GM12891 (cell line): ENCODE measurements around the gene ANKZF1.

Experiments used
- POLR2A ChIP-seq: IDR thresholded peaks from 2 replicates; pipeline ENCODE4 v1.6.1; 2011; ENCODE audit warnings: low read depth, low read length, control low read depth
- POLR2AphosphoS5 ChIP-seq: IDR thresholded peaks from 2 replicates; pipeline ENCODE4 v1.6.1; 2011; ENCODE audit warnings: low read depth, low read length, control low read depth
- POU2F2 ChIP-seq: IDR thresholded peaks from 2 replicates; pipeline ENCODE4 v1.6.1; 2011; ENCODE audit warnings: low read depth, mild to moderate bottlenecking, control low read depth, low read length, moderate library complexity
- SPI1 ChIP-seq: IDR thresholded peaks from 2 replicates; pipeline ENCODE4 v1.6.1; 2011; ENCODE audit warnings: low read depth, low read length, control low read depth
- TAF1 ChIP-seq: IDR thresholded peaks from 2 replicates; pipeline ENCODE4 v1.6.1; 2011; ENCODE audit warnings: low read depth, low read length, control low read depth

GRCh38 chr2:219285894-219286425 is 56.4 kb downstream of the ANKZF1 start:
- TF ChIP-seq POLR2A (no peak), TAF1 (no peak), SPI1 (no peak), POLR2AphosphoS5 (no peak), POU2F2 (no peak)
